Astrocyte of the cerebellum (primary cell): Measurements from ENCODE around the gene ECEL1.
"Not testable (repeated sequence)": the region's sequence is repeated elsewhere in the genome, so short reads cannot be mapped to it uniquely, and the experiment has no call there.

Experiments used
- DNase-seq: peaks from one replicate; pipeline ENCODE4 v3.0.0-alpha.2; 2011; ENCODE audit warnings: low read depth
- H3K4me3 ChIP-seq: 2 replicates; pipeline ENCODE4 v1.5.1; 2011; ENCODE audit warnings: mild to moderate bottlenecking, low read depth, low read length, moderate library complexity
- CTCF ChIP-seq: IDR thresholded peaks from 2 replicates; pipeline ENCODE4 v1.5.1; 2012; ENCODE audit warnings: low read length, low read depth, moderate library complexity, mild to moderate bottlenecking; ENCODE audit errors: missing control alignments
- in situ Hi-C: cut with HindIII; loops from 2 replicates; pipeline ENCODE4 v1.10.0; 2017; ENCODE audit warnings: low sequenced_read_pairs

The ECEL1 gene

GRCh38 chr2:232447638-232448303 is 39.9 kb downstream of the ECEL1 start:
- H3K4me3 ChIP-seq = no peak overlapping the region
- no peak for DNase-seq
- no peak for TF ChIP-seq CTCF
- in situ Hi-C loops = no loop called here

- TF ChIP-seq CTCF = no peak
- no peak for DNase-seq
- in situ Hi-C loops = no loop called here
- no peak overlapping the region for H3K4me3 ChIP-seq
Observed at GRCh38 chr2:232447091-232447620, 40.5 kb downstream of the ECEL1 start.

- H3K4me3 ChIP-seq, in situ Hi-C loops, DNase-seq: not testable (repeated sequence)
- peak; percentile 15 for TF ChIP-seq CTCF
Observed at GRCh38 chr2:232446266-232446777, 41.3 kb downstream of the ECEL1 start.

GRCh38 chr2:232445149-232445885 is 42.3 kb downstream of the ECEL1 start:
- H3K4me3 ChIP-seq, in situ Hi-C loops, DNase-seq: not testable (repeated sequence)

GRCh38 chr2:232444409-232445148 is 43.1 kb downstream of the ECEL1 start:
- peak; percentile 5 for DNase-seq
- in situ Hi-C loops = no loop called here
- no peak overlapping the region for H3K4me3 ChIP-seq
- TF ChIP-seq CTCF = peak; percentile 62

GRCh38 chr2:232443669-232444408 is 43.8 kb downstream of the ECEL1 start:
- in situ Hi-C loops, H3K4me3 ChIP-seq, DNase-seq: not testable (repeated sequence)

GRCh38 chr2:232443047-232443446 is 44.6 kb downstream of the ECEL1 start:
- DNase-seq, H3K4me3 ChIP-seq, in situ Hi-C loops: not testable (repeated sequence)

GRCh38 chr2:232442431-232442830 is 45.2 kb downstream of the ECEL1 start:
- H3K4me3 ChIP-seq, in situ Hi-C loops, DNase-seq: not testable (repeated sequence)

GRCh38 chr2:232441922-232442321 is 45.7 kb downstream of the ECEL1 start:
- H3K4me3 ChIP-seq, in situ Hi-C loops, DNase-seq: not testable (repeated sequence)
